Astrocyte of the spinal cord (primary cell): Measurements from ENCODE around the gene UBE2S.
A peak's percentile ranks its signal among the peaks of the same experiment; 100 is the strongest.

Experiments
- DNase-seq: peaks from one replicate; pipeline ENCODE4 v3.0.0; 2011; ENCODE audit warnings: low read depth, low spot score
- H3K4me3 ChIP-seq: 2 replicates; pipeline ENCODE4 v1.5.1; 2011; ENCODE audit warnings: low read depth, mild to moderate bottlenecking, low read length, moderate library complexity
- CTCF ChIP-seq: IDR thresholded peaks from 2 replicates; pipeline ENCODE4 v1.5.1; 2012; ENCODE audit warnings: low read depth, mild to moderate bottlenecking, low read length, inconsistent platforms
- in situ Hi-C: cut with HindIII; loops from 2 replicates; pipeline ENCODE4 v1.10.0; 2017; ENCODE audit warnings: low sequenced_read_pairs

The UBE2S gene

GRCh38 chr19:55437410-55437809 is 29.8 kb upstream of the UBE2S start:
- DNase-seq: peak; percentile 68
- no peak for TF ChIP-seq CTCF
- no peak overlapping the region for H3K4me3 ChIP-seq
- in situ Hi-C loops: no loop called here

GRCh38 chr19:55436847-55437246 is 29.3 kb upstream of the UBE2S start:
- TF ChIP-seq CTCF: no peak
- DNase-seq: no peak
- no peak overlapping the region for H3K4me3 ChIP-seq
- in situ Hi-C loops: no loop called here

- in situ Hi-C loops: no loop called here
These were observed 27.4 kb upstream of the UBE2S start for GRCh38 chr19:55435020-55435419.

DNA sequence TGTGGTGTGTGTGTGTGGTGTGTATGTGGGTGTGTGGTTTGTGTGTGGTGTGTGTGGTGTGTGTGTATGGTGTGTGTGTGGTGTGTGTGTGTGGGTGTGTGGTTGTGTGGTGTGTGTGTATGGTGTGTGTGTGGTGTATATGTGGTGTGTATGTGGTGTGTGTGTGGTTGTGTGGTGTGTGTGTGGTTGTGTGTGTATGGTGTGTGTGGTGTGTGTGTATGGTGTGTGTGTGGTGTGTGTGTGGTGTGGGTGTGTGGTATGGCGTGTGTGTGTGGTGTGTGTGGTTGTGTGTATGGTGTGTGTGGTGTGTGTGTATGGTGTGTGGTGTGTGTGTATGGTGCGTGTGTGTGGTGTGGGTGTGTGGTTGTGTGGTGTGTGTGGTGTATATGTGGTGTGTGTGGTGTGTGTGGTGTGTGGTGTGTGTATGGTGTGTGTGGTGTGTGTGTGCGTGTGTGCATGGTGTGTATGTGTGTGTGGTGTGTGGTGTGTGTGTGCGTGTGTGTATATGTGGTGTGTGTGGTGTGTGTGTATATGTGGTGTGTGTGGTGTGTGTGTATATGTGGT is 26.9 kb upstream of the UBE2S start:
- DNase-seq: no peak
- in situ Hi-C loops: no loop called here
- no peak overlapping the region for H3K4me3 ChIP-seq
- no peak for TF ChIP-seq CTCF

More at GRCh38 chr19:55435020-55435419, 27.4 kb upstream of the UBE2S start:
- no peak for TF ChIP-seq CTCF
- DNase-seq: no peak
- H3K4me3 ChIP-seq: no peak overlapping the region

DNA sequence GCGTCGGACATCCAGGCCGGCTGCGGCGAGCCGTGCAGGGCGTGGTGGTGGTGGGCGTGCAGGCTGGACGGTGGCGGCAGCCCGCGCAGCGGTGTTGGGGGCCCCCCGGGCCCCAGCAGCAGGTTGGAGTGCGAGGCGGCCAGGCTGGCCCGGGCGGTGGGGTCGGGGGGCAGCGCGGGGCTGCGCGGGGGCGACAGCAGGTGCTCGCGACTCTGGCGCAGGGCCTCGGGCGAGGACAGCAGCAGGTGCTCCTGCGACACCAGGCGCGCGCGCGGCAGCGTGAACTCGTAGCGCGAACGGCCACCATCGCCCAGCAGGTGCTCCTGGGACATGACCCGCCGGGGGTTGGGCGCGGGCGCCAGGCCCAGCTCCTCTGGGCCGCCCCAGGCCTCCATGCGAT is 25.7 kb upstream of the UBE2S start:
- H3K4me3 ChIP-seq: no peak overlapping the region
- DNase-seq: no peak
- no peak for TF ChIP-seq CTCF
- in situ Hi-C loops: no loop called here

DNA sequence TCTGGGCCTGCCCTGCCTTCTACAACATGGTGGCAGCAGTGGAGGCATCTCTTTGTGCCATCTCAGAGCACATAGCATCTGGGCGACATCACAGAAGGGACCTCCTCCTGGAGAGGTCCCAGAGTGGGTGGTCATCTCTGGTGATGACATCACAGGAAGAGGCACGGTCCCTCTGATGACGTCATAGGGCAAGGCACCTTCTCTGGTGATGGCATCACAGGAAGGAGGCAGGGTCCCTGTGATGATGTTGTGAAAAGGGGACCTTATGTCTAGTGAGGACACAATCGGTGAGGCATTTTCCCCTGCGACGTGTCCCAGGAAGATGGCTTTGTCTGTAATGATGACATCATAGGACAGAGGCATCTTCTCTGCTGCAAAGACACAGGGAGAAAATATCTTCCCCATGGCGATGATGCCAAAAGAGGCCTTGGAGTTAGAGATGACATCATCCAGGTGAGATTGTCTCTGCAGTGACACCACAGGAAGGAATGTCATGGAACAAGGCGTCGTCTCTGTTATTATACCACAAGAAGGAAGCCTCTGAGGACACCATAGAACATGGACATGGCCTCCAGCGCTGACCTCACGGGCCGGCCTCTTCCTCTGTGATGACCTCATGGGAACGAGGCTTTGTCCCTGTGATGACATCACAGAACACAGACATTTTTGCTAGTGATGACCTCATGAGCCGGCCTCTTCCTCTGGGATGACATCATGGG is 24.8 kb upstream of the UBE2S start:
- no peak for TF ChIP-seq CTCF
- DNase-seq: no peak
- H3K4me3 ChIP-seq: no peak overlapping the region
- in situ Hi-C loops: no loop called here
